Stomach (tissue), 4 donors: Measurements from ENCODE around the gene SMC1B.

ENCODE experiments used
- POLR2A ChIP-seq, 4 donors: fragments of 450-650 bp; IDR thresholded peaks; one replicate each; pipeline ENCODE4 v1.6.1; 2016; ENCODE audit warnings: antibody characterized with exemption in 4 of 4, control low read depth in 2 of 4, mild to moderate bottlenecking in 1 of 4, moderate library complexity in 1 of 4
- TF ChIP-seq, protein P1 (sequence below), 7 experiments: fragments of 450-650 bp in 4 of 7; fragments of 200-600 bp in 3 of 7; sonication (generic) in 3 of 7; IDR thresholded peaks; one replicate each; pipeline ENCODE4 v1.5.1; 2016 to 2019; ENCODE audit warnings: antibody characterized with exemption in 7 of 7, control low read depth in 2 of 7, mild to moderate bottlenecking in 1 of 7

DNA sequence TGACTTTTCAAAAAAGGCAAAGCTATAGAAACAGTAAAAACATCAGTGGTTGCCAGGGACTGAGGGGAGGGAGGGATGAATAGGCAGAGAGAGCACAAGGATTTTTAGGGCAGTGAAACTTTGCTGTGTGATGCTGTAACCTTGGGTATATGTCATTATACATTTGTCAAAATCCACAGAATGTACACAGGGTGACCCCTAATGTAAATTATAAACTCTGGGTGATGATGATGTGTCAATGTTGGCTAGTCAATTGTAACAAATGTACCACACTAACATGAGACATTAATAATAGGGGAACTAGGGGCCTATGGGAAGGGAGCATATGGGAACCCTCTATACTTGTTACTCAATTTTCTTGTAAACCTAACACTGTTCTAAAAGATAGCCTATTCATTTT is 24.9 kb upstream of the SMC1B start:
- no peak for TF ChIP-seq POLR2A (IDR thresholded peaks at IDR 0.05)
- TF ChIP-seq, protein P1, sequence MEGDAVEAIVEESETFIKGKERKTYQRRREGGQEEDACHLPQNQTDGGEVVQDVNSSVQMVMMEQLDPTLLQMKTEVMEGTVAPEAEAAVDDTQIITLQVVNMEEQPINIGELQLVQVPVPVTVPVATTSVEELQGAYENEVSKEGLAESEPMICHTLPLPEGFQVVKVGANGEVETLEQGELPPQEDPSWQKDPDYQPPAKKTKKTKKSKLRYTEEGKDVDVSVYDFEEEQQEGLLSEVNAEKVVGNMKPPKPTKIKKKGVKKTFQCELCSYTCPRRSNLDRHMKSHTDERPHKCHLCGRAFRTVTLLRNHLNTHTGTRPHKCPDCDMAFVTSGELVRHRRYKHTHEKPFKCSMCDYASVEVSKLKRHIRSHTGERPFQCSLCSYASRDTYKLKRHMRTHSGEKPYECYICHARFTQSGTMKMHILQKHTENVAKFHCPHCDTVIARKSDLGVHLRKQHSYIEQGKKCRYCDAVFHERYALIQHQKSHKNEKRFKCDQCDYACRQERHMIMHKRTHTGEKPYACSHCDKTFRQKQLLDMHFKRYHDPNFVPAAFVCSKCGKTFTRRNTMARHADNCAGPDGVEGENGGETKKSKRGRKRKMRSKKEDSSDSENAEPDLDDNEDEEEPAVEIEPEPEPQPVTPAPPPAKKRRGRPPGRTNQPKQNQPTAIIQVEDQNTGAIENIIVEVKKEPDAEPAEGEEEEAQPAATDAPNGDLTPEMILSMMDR (IDR thresholded peaks at IDR 0.05) = no peak
